GM12878 (cell line): ENCODE results near the gene OSBPL3. TPM values are rescaled to one million over a fixed set of nuclear protein-coding genes. Genes with fewer than 3 reads are reported as not detected.

Experiments used
- ATAC-seq: fragments of 200-7000 bp; cut with Tn5 transposase; 3 replicates; pipeline ENCODE4 v1.9.1; 2020; ENCODE audit warnings: mild to moderate bottlenecking, moderate library complexity
- BruUV-seq: library from RNA; stranded (reverse); fragments of 400-500 nt; replicated peaks from 2 replicates; lab custom pipeline; 2021; lab: Mats Ljungman, UMichigan
- CTCF ChIA-PET: fragments of 300-600 bp; sonication (Branson Sonifier 250); formaldehyde crosslinking; extraction: SDS; loops from one replicate; lab custom pipeline; 2021; ENCODE audit warnings: inconsistent platforms; lab: Yijun Ruan, JAX
- POLR2A ChIA-PET: fragments of 350-600 bp; formaldehyde crosslinking; extraction: SDS; loops from one replicate; lab custom pipeline; 2021; ENCODE audit warnings: inconsistent platforms; lab: Charles Lee
- RAD21 ChIA-PET: fragments of 300-600 bp; sonication (Branson Sonifier 250); formaldehyde crosslinking; loops from one replicate; lab custom pipeline; 2023; ENCODE audit warnings: antibody characterized with exemption; ENCODE audit not compliant: unreplicated experiment; lab: Charles Lee
- SMC1A ChIA-PET: fragments of 300-600 bp; sonication (Branson Sonifier 250); formaldehyde crosslinking; loops from one replicate; lab custom pipeline; 2023; ENCODE audit not compliant: unreplicated experiment, uncharacterized antibody; lab: Charles Lee
- DNase-seq: peaks from one replicate; pipeline ENCODE4 v3.0.0-alpha.2; 2011; ENCODE audit warnings: low read depth, low spot score
- FAIRE-seq: peaks from 3 replicates; lab custom pipeline; 2011; peaks lifted over from hg19 to GRCh38; lab: Jason Lieb, UNC
- H2AFZ ChIP-seq: 2 replicates; pipeline ENCODE4 v1.6.0; 2011; ENCODE audit warnings: low read depth, low read length, control low read depth; ENCODE audit not compliant: control insufficient read depth
- H3K27ac ChIP-seq: 2 replicates; pipeline ENCODE4 v1.5.1; 2011; ENCODE audit warnings: control low read depth; ENCODE audit not compliant: control insufficient read depth, insufficient read depth
- H3K27me3 ChIP-seq, 2 experiments: replicated peaks in 1 of 2; 2 replicates each; pipeline versions ENCODE4 v1.6.0 to v1.6.1; 2011; ENCODE audit warnings: low read length in 1 of 2; ENCODE audit not compliant: control insufficient read depth in 2 of 2, insufficient read depth in 2 of 2
- H3K36me3 ChIP-seq, 2 experiments: 2 replicates each; pipeline ENCODE4 v1.5.1; 2011; ENCODE audit warnings: low read length in 1 of 2; ENCODE audit not compliant: control insufficient read depth in 2 of 2, insufficient read depth in 2 of 2
- H3K4me1 ChIP-seq: 2 replicates; pipeline ENCODE4 v1.6.1; 2011; ENCODE audit warnings: mild to moderate bottlenecking, low read length, moderate library complexity, mixed read lengths; ENCODE audit not compliant: control insufficient read depth, insufficient read depth
- H3K4me2 ChIP-seq: 2 replicates; pipeline ENCODE4 v1.6.0; 2011; ENCODE audit warnings: control low read depth; ENCODE audit not compliant: control insufficient read depth, insufficient read depth
- H3K4me3 ChIP-seq: fragments of 200-600 bp; sonication (generic); 2 replicates; pipeline ENCODE4 v1.5.1; 2016
- H3K79me2 ChIP-seq: 2 replicates; pipeline ENCODE4 v1.6.0; 2011; ENCODE audit warnings: low read length; ENCODE audit not compliant: control insufficient read depth, insufficient read depth
- H3K9ac ChIP-seq: 2 replicates; pipeline ENCODE4 v1.8.0; 2011; ENCODE audit warnings: low read length, control low read depth, mixed read lengths; ENCODE audit not compliant: control insufficient read depth, insufficient read depth
- H3K9me3 ChIP-seq: replicated peaks from 3 replicates; pipeline ENCODE4 v1.5.1; 2011; ENCODE audit warnings: mild to moderate bottlenecking, low read length; ENCODE audit not compliant: control insufficient read depth, insufficient read depth
- H4K20me1 ChIP-seq: 2 replicates; pipeline ENCODE4 v1.6.0; 2011; ENCODE audit not compliant: control insufficient read depth, insufficient read depth
- BCL11A ChIP-seq: IDR thresholded peaks from 2 replicates; pipeline ENCODE4 v1.6.1; 2011; ENCODE audit warnings: low read depth, low read length
- E2F4 ChIP-seq: IDR thresholded peaks from 2 replicates; pipeline ENCODE4 v1.6.1; 2012; ENCODE audit warnings: low read depth, low read length, improper control_type of control experiment
- HDAC2 ChIP-seq: fragments of 200-600 bp; sonication (generic); IDR thresholded peaks from 2 replicates; pipeline ENCODE4 v1.6.1; 2017
- IKZF2 ChIP-seq, 2 experiments: fragments of 450-650 bp; IDR thresholded peaks; 2 replicates each; pipeline ENCODE4 v1.6.1; 2017; ENCODE audit warnings: mild to moderate bottlenecking in 2 of 2, moderate library complexity in 2 of 2
- MTA3 ChIP-seq: IDR thresholded peaks from 2 replicates; pipeline ENCODE4 v1.6.1; 2012; ENCODE audit warnings: low read length, inconsistent platforms, borderline replicate concordance
- NFIC ChIP-seq: IDR thresholded peaks from 2 replicates; pipeline ENCODE4 v1.6.1; 2012; ENCODE audit warnings: low read depth, mild to moderate bottlenecking, inconsistent platforms, low read length, moderate library complexity
- POLR2AphosphoS5 ChIP-seq: IDR thresholded peaks from 2 replicates; pipeline ENCODE4 v1.6.1; 2011; ENCODE audit warnings: mild to moderate bottlenecking, low read length, inconsistent platforms
- RAD21 ChIP-seq: IDR thresholded peaks from 2 replicates; pipeline ENCODE4 v1.6.1; 2011; ENCODE audit warnings: mild to moderate bottlenecking, low read depth, low read length, moderate library complexity; ENCODE audit not compliant: insufficient read depth
- RB1 ChIP-seq: fragments of 450-650 bp; formaldehyde crosslinking; IDR thresholded peaks from 2 replicates; pipeline ENCODE4 v1.6.1; 2017; ENCODE audit warnings: mild to moderate bottlenecking, borderline replicate concordance
- SMC3 ChIP-seq: IDR thresholded peaks from 2 replicates; pipeline ENCODE4 v1.6.1; 2011; ENCODE audit warnings: low read length, improper control_type of control experiment, borderline replicate concordance
- SREBF1 ChIP-seq: IDR thresholded peaks from 2 replicates; pipeline ENCODE4 v1.6.1; 2012; ENCODE audit warnings: mild to moderate bottlenecking, low read length
- STAT3 ChIP-seq: IDR thresholded peaks from 2 replicates; pipeline ENCODE4 v1.6.1; 2011; ENCODE audit warnings: low read depth, low read length, improper control_type of control experiment
- WGBS: methylation state at CpG from one replicate; pipeline ENCODE4 v1.1.6; 2016; ENCODE audit warnings: low lambda C conversion rate; ENCODE audit not compliant: insufficient replicate concordance, insufficient coverage; ENCODE audit errors: missing lambda C conversion rate; 5-methylcytosine and 5-hydroxymethylcytosine counted together
- in situ Hi-C: fragments of 300-500 bp; cut with MboI; formaldehyde crosslinking; loops from 9 replicates; pipeline ENCODE4 v1.14.3; 2018; ENCODE audit warnings: mixed read lengths
- intact Hi-C: fragments of 100-400 bp; cut with micrococcal nuclease; formaldehyde crosslinking; loops from one replicate; pipeline ENCODE4 v1.14.2; 2022; ENCODE audit not compliant: unreplicated experiment
- polyA plus RNA-seq, 11 experiments: library from polyadenylated mRNA; depleted of rRNA in 4 of 11; unstranded in 6 of 11; stranded (reverse) in 5 of 11; fragments of >200 nt; fragmentation: Nextera tagmentation in 4 of 11; fragmentation: Illumina TruSeq in 1 of 11; extraction: Ambion mirVana in 4 of 11; extraction: Trizol in 1 of 11; gene quantifications; 1 replicate in 1 of 11; 2 replicates in 10 of 11; pipeline versions ENCODE4 v1.2.1 to v1.2.3, GENCODE V29; 2011 to 2016; ENCODE audit warnings: inconsistent platforms in 2 of 11, missing spikeins in 2 of 11, low read depth in 1 of 11
- total RNA-seq, 4 experiments: library from RNA; depleted of rRNA in 3 of 4; stranded (reverse); fragments of >200 nt in 3 of 4; fragmentation: Illumina TruSeq in 1 of 4; extraction: Trizol in 1 of 4; gene quantifications; 2 replicates each; pipeline versions ENCODE4 v1.2.1 to v1.2.3, GENCODE V29; 2013 to 2021

Gene OSBPL3
- total and polyA plus RNA-seq, 10 of the 15 experiments (the other 5 are each of a cell fraction or from before 2014, with no cell fraction given): 6.1 to 46.6 (median 27.0) TPM

GRCh38 chr7:24964191-24964590 lies 15.8 kb downstream of the OSBPL3 start:
- in situ Hi-C loops: loop anchor here (5.0 kb wide), 1 partner anchor 52 kb away; no protein-coding TSS in a partner anchor
- Histone ChIP-seq H4K20me1 (no peaks in the 10 kb centered on the region), H3K36me3 (no peaks in the 10 kb centered on the region), H3K79me2 (peaks cover 92% of the 10 kb centered on the region), H3K9me3 (no peaks in the 10 kb centered on the region), H3K4me3 (no peak overlapping the region), H3K4me1 (peaks cover 59% of the 10 kb centered on the region), H3K27ac (peak overlapping the region; percentile 82), H2AFZ (no peak overlapping the region), H3K9ac (no peak overlapping the region), H3K27me3 (no peaks in the 10 kb centered on the region), H3K4me2 (no peak overlapping the region)
- ATAC-seq (no peak), FAIRE-seq (no peak), DNase-seq (no peak)
- WGBS: 92% methylated on average over 2 of the region's 2 CpGs
- ChIA-PET POLR2A (interaction anchor here (0.7 to 7.0 kb wide), 6 partner anchors 15 to 65 kb away, joined by 3 to 68 read pairs (median 4); partner anchors contain the start of gene OSBPL3), CTCF (interaction anchor here (0.6 to 1.6 kb wide), 13 partner anchors 10 to 1536 kb away, joined by 3 to 14 read pairs (median 4); no protein-coding TSS in a partner anchor), SMC1A (interaction anchor here (0.7 to 12.8 kb wide), 14 partner anchors 8 to 160 kb away, joined by 3 to 189 read pairs (median 8); partner anchors contain the start of gene OSBPL3), RAD21 (interaction anchor here (0.9 to 10.0 kb wide), 8 partner anchors 13 to 143 kb away, joined by 3 to 106 read pairs (median 6); partner anchors contain the start of gene OSBPL3)
- intact Hi-C loops: loop anchor here (10.0 kb wide), 1 partner anchor 1369 kb away; the partner anchor contains the start of gene CCDC126
- BruUV-seq: no TSS peak
- TF ChIP-seq RAD21 (no peak), MTA3 (no peak), HDAC2 (no peak), SMC3 (no peak), BCL11A (no peak), SREBF1 (no peak), NFIC (no peak), E2F4 (no peak), IKZF2 (IDR thresholded peaks at IDR 0.05) (no peak), RB1 (no peak), STAT3 (no peak), POLR2AphosphoS5 (no peak)
